OCI-LY1 (cell line): ENCODE measurements around the gene ZNF80.

Source experiments
- H2AFZ ChIP-seq: fragments of 200-600 bp; sonication (generic), shearing (Covaris generic); 2 replicates; pipeline ENCODE4 v1.6.0; 2014; ENCODE audit warnings: antibody characterized with exemption, mild to moderate bottlenecking, low read length
- H3F3A ChIP-seq: fragments of 200-600 bp; sonication (generic), shearing (Covaris generic); 2 replicates; pipeline ENCODE4 v1.6.0; 2014; ENCODE audit warnings: mild to moderate bottlenecking, antibody characterized with exemption, low read length, moderate library complexity; ENCODE audit not compliant: insufficient read depth
- H3K27ac ChIP-seq: fragments of 200-600 bp; sonication (generic); 2 replicates; pipeline ENCODE4 v1.5.1; 2014; ENCODE audit warnings: low read length, mixed run types, mild to moderate bottlenecking, low read depth; ENCODE audit not compliant: poor library complexity, severe bottlenecking
- H3K27me3 ChIP-seq: fragments of 200-600 bp; sonication (generic); 2 replicates; pipeline ENCODE4 v1.6.0; 2014; ENCODE audit warnings: antibody characterized with exemption, mild to moderate bottlenecking, low read length, moderate library complexity; ENCODE audit not compliant: insufficient read depth
- H3K36me3 ChIP-seq: fragments of 200-600 bp; sonication (generic); 2 replicates; pipeline ENCODE4 v1.6.1; 2014; ENCODE audit warnings: mild to moderate bottlenecking, antibody characterized with exemption, low read length, moderate library complexity, mixed read lengths; ENCODE audit not compliant: insufficient read depth
- H3K4me1 ChIP-seq: fragments of 200-600 bp; sonication (generic); 2 replicates; pipeline ENCODE4 v1.5.1; 2014; ENCODE audit warnings: mild to moderate bottlenecking, low read length, moderate library complexity; ENCODE audit not compliant: insufficient read depth, severe bottlenecking
- H3K4me2 ChIP-seq: fragments of 200-600 bp; sonication (generic), shearing (Covaris generic); 2 replicates; pipeline ENCODE4 v1.6.1; 2014; ENCODE audit warnings: low read length
- H3K4me3 ChIP-seq: fragments of 200-600 bp; sonication (generic); 2 replicates; pipeline ENCODE4 v1.5.1; 2014; ENCODE audit warnings: low read length, low read depth, mild to moderate bottlenecking, mixed read lengths; ENCODE audit not compliant: poor library complexity, severe bottlenecking
- H3K79me2 ChIP-seq: fragments of 200-600 bp; shearing (Covaris generic); 2 replicates; pipeline ENCODE4 v1.6.1; 2016; ENCODE audit warnings: mixed run types, low read length, mixed read lengths; ENCODE audit not compliant: insufficient read depth
- H3K9ac ChIP-seq: fragments of 200-600 bp; sonication (generic), shearing (Covaris generic); 2 replicates; pipeline ENCODE4 v1.6.1; 2014; ENCODE audit warnings: mild to moderate bottlenecking, low read length, mixed read lengths
- H3K9me2 ChIP-seq: fragments of 200-600 bp; sonication (generic), shearing (Covaris generic); 2 replicates; pipeline ENCODE4 v1.6.1; 2014; ENCODE audit warnings: low read depth, mild to moderate bottlenecking, low read length, mixed read lengths
- H3K9me3 ChIP-seq: fragments of 200-600 bp; shearing (Covaris generic); 2 replicates; pipeline ENCODE4 v1.6.1; 2014; ENCODE audit warnings: low read length, mixed read lengths
- H4K20me1 ChIP-seq: fragments of 200-600 bp; sonication (generic), shearing (Covaris generic); 2 replicates; pipeline ENCODE4 v1.6.0; 2016; ENCODE audit warnings: mild to moderate bottlenecking, low read length; ENCODE audit not compliant: insufficient read depth
- EZH2 ChIP-seq: fragments of 200-600 bp; sonication (generic), shearing (Covaris generic); IDR thresholded peaks from 2 replicates; pipeline ENCODE4 v1.8.0; 2017; ENCODE audit warnings: borderline replicate concordance, mixed run types, mild to moderate bottlenecking, antibody characterized with exemption, low read length, moderate library complexity, mixed read lengths
- TF ChIP-seq, protein P1 (sequence below): fragments of 200-600 bp; sonication (generic), shearing (Covaris generic); IDR thresholded peaks from 2 replicates; pipeline ENCODE4 v1.5.1; 2017; ENCODE audit warnings: mild to moderate bottlenecking, antibody characterized with exemption, low read length, moderate library complexity, mixed read lengths

ZNF80 gene

DNA sequence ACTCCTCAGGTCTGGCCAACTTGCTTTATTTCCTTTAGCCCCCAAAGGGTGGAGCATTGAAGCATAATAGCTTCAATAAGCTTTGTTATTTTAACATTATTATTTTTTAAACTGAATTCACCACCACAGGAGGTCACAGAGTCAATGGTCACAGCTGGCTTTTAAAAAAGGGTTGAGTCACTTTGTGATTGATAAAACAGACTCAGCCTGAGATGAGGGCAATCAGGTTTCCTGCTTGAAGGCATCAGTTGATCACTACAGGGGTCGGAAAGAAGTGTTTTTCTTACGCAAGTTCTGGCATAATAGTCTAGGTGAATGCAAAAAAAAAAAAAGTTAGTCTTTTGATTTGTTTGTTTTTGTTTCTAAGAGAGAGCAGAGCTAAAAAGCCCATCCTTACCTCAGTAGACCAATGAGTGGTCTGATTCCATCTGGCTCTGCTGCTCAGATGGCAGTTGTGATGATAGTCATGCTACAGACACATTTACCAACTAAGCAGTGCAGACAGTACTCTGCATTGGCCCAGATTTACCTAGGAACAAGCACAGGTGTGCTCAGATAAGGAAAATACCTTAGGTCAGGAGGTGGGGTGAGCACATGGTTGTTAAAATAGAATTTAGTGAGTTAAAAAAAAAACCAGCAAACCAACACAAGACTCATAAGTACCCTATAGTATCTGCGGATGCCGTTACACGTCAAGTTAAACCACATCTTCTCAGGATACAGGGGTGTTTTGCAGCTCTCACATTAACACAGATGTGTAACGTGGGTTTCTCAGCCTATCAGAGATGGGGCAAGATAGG, 22.6 kb downstream of the ZNF80 start:
- H3K9ac ChIP-seq, result peak overlapping the region; percentile 68
- H3K4me2 ChIP-seq, result peak overlapping the region; percentile 65
- H3K9me3 ChIP-seq, result no peaks in the 10 kb centered on the region

DNA sequence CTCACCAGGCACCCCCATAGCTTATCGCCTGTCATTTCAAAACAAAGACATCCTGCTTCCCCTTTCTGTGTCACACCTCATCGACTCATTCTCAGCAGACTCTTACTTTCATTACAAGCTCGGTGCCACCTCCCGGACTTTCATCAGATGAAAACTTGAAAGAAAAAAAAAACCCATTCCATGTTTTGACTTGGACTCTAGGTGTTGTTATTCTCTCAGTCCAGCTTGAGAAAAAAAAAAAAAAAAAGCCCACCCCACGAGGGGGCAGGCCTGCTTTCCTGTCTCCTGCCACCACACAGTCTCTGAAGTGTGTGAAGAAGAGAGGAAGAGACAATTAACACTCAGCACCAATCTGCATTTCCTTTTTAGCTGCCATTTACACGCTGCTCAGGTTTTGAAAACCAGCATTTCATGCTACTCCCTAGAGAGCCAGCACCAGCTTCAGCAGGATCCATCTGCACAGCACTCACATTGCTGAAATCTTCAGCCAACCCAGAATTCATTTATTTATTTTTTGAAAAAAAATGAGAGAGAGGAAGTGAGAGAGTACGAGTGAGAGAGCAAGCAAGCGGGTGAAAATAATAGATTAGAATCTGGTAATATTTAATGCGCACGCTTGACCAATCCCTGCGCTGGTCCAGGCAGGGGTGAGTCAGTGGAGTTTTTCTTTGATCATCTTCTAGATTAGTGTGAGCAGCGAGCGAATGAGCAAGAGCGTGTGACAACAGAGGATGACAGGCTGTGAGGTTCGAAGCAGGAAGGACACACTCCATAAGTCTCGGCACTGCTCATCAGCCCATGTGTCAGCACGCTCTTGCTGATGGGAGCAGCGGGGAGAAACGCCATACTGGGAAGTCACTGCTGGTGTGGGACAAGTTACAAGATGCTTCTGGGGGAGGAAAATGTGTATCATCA, 23.5 kb downstream of the ZNF80 start:
- Histone ChIP-seq H3K9ac (peak overlapping the region; percentile 68), H3K4me2 (peak overlapping the region; percentile 65), H2AFZ (peak overlapping the region; percentile 97), H3K79me2 (no peaks in the 10 kb centered on the region), H3K27me3 (no peaks in the 10 kb centered on the region), H3K4me3 (peak overlapping the region; percentile 55), H3K27ac (peak overlapping the region; percentile 95), H3K36me3 (no peaks in the 10 kb centered on the region), H3K9me2 (no peaks in the 10 kb centered on the region), H4K20me1 (no peaks in the 10 kb centered on the region), H3F3A (0 out of 2 replicates have a peak, but pooled peaks cover 5% of the 10 kb centered on the region), H3K4me1 (peaks cover 65% of the 10 kb centered on the region), H3K9me3 (no peaks in the 10 kb centered on the region)
- TF ChIP-seq EZH2, result no peak
- TF ChIP-seq, protein P1, sequence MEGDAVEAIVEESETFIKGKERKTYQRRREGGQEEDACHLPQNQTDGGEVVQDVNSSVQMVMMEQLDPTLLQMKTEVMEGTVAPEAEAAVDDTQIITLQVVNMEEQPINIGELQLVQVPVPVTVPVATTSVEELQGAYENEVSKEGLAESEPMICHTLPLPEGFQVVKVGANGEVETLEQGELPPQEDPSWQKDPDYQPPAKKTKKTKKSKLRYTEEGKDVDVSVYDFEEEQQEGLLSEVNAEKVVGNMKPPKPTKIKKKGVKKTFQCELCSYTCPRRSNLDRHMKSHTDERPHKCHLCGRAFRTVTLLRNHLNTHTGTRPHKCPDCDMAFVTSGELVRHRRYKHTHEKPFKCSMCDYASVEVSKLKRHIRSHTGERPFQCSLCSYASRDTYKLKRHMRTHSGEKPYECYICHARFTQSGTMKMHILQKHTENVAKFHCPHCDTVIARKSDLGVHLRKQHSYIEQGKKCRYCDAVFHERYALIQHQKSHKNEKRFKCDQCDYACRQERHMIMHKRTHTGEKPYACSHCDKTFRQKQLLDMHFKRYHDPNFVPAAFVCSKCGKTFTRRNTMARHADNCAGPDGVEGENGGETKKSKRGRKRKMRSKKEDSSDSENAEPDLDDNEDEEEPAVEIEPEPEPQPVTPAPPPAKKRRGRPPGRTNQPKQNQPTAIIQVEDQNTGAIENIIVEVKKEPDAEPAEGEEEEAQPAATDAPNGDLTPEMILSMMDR, result peak; percentile 44

More for the DNA sequence above, 22.6 kb downstream of the ZNF80 start:
- no peak overlapping the region for H2AFZ ChIP-seq
- peak overlapping the region; percentile 55 for H3K4me3 ChIP-seq
- peaks cover 74% of the 10 kb centered on the region for H3K4me1 ChIP-seq
- peak overlapping the region; percentile 95 for H3K27ac ChIP-seq
- H3K36me3 ChIP-seq, result no peaks in the 10 kb centered on the region
- H3K79me2 ChIP-seq, result no peaks in the 10 kb centered on the region
- no peaks in the 10 kb centered on the region for H3K9me2 ChIP-seq
- 0 out of 2 replicates have a peak, but pooled peaks cover 5% of the 10 kb centered on the region for H3F3A ChIP-seq
- no peaks in the 10 kb centered on the region for H4K20me1 ChIP-seq
- H3K27me3 ChIP-seq, result no peaks in the 10 kb centered on the region
- TF ChIP-seq, protein P1, result no peak
- no peak for TF ChIP-seq EZH2

GRCh38 chr3:114213292-114213626, 24.1 kb downstream of the ZNF80 start:
- H3K27me3 ChIP-seq, result no peaks in the 10 kb centered on the region
- peak overlapping the region; percentile 55 for H3K4me3 ChIP-seq
- H3K79me2 ChIP-seq, result no peaks in the 10 kb centered on the region
- H3K9me3 ChIP-seq, result no peaks in the 10 kb centered on the region
- TF ChIP-seq, protein P1, result no peak
- TF ChIP-seq EZH2, result no peak
- H3K9me2 ChIP-seq, result no peaks in the 10 kb centered on the region
- H3F3A ChIP-seq, result 0 out of 2 replicates have a peak, but pooled peaks cover 5% of the 10 kb centered on the region
- H3K4me1 ChIP-seq, result peaks cover 59% of the 10 kb centered on the region
- peak overlapping the region; percentile 65 for H3K4me2 ChIP-seq
- no peaks in the 10 kb centered on the region for H4K20me1 ChIP-seq
- H3K9ac ChIP-seq, result peak overlapping the region; percentile 68; the same call in 1 of the 2 replicates
- peak overlapping the region; percentile 97 for H2AFZ ChIP-seq
- H3K36me3 ChIP-seq, result no peaks in the 10 kb centered on the region
- peak overlapping the region; percentile 95 for H3K27ac ChIP-seq
